G401 (cell line): Measurements from ENCODE around the gene RABGAP1L. TPM values are rescaled to one million over a fixed set of nuclear protein-coding genes. Genes with fewer than 3 reads are reported as not detected.
A peak's percentile ranks its signal among the peaks of the same experiment; 100 is the strongest.

ENCODE experiments used
- DNase-seq: peaks from one replicate; pipeline ENCODE4 v3.0.0-alpha.2; 2015; ENCODE audit warnings: low spot score
- in situ Hi-C: cut with HindIII; loops from 2 replicates; pipeline ENCODE4 v1.10.0; 2016; ENCODE audit warnings: low sequenced_read_pairs, mixed read lengths
- total RNA-seq: library from RNA; depleted of rRNA; stranded (reverse); fragments of >200 nt; shearing (Covaris generic); gene quantifications from 2 replicates; pipeline ENCODE4 v1.2.3, GENCODE V29; 2014

The RABGAP1L gene
- total RNA-seq, 1 experiment from 2014 or later = 23.3 TPM

DNA sequence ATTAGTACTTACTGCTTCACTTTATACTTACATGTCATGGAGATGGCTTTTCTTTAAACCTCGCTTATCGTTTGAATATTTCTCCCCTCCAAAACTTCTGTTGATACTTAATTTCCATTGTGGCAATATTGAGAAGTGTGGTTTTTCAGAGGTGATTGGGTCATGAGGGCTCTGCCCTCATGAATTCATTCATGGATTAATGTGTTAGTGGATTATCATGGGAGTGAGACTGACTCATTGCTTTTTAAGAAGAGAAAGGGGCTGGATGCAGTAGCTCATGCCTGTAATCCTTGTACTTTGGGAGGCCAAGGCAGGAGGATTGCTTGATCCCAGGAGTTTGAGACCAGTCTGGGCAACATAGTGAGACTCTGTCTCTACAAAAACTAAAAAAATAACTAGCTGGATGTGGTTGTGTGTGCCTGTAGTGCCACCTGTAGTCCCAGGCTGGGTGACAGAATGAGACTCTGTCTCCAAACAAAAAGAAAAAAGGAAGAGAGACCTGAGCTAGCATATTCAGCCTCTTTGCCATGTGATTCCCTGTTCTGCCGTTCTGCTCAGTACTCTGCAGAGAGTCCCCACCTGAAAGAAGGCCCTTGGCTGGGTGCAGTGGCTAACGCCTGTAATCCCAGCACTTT, 30.2 kb downstream of the RABGAP1L start:
- DNase-seq = no peak
- in situ Hi-C loops = no loop called here

DNA sequence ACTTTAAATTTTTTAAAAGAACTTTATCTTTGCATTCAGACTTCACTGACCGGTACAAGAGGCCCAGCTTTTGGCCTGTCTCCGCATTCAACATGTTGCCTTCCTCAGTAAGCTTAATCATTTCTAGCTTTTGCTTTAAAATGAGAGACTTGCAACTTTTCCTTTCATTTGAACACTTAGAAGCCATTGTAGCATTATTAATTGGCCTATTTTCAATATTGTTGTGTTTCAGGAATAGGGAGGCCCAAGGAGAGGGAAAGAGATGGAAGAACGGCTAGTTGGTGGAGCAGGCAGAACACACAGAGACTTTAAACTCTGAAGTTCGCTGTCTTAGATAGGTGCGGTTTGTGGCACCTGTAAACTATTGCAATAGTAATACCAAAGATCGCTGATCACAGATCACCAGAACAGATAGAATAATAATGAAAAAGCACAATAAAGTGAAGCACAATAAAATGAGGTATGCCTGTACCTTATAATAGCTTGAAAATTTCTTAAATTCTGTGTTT, 31.4 kb downstream of the RABGAP1L start:
- DNase-seq = no peak
- in situ Hi-C loops = no loop called here

DNA sequence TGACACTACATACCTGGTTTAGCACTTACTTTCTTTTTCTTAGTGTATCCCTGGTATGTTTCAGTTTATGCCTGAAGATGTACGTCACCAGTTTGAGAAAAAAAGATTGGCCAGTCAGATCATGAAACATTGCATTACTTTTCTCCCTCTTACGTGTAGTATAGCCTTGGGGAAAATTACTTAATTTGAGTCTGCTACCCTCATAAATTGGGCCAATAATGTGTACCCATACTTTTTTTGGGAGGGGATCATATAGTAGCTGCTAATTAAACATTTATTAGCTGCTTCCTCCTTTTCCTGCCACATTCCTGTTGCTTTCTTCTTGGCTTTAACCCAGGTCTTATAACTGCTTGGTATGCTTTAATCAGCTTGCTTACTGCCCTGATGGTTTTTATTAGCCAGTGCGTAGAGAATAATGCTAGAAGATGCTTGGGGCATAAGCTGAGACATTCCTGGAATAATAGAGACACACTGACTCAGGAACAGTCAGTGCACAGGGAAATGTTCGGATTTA, 32.1 kb downstream of the RABGAP1L start:
- in situ Hi-C loops = no loop called here
- no peak for DNase-seq

DNA sequence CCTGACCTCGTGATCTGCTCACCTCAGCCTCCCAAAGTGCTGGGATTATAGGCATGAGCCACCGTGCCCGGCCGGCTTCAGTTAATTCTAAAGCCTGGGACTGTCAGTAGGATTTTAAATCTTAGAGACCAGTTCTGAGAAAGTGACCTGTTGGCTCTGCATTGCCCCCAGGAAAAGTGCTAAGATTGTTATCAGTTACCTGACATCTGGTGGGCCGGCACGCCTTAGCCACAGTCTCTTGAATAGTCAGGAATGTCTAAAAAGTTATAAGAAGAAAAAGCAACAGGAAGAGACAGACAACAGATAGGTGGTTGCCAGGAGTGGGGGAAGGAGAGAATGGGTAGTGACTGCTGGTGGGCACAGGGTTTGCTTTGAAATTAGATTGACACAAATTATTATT, 35.1 kb downstream of the RABGAP1L start:
- in situ Hi-C loops = no loop called here
- no peak for DNase-seq

DNA sequence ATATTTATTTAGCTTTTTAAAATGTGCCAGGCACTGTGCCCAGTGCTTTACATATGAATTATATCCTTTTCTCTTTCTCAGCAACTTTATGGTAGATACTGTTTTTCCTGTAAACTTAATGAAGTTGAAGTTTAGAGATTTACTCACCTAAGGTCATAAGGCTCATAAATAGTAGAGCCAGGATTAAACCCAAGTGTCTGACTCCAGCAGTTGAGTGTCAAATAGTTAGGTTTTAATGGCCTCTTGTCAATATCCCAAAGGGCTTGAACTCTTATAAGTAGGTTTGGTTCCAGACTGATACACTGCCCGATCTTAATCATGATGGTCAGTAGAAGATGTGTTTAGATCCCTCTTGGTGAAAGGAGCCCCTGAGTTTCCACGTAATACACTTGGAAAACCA, 37.8 kb downstream of the RABGAP1L start:
- no peak for DNase-seq
- in situ Hi-C loops = no loop called here

DNA sequence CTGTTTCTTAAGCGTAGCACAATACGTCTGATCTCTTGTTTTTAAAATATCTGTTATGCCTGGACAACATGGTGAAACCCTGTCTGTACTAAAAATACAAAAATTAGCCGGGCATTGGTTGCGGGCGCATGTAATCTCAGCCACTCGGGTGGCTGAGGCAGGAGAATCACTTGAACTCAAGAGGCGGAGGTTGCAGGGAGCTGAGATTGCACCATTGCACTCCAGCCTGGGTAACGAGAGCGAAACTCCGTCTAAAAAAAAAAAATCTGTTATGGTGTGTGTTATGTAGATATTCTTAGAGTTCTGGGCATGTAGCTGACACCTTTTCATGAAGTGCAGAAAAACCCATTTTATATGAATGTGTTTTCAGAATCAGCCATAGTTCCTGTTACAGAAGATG, 38.2 kb downstream of the RABGAP1L start:
- no peak for DNase-seq
- in situ Hi-C loops = no loop called here

DNA sequence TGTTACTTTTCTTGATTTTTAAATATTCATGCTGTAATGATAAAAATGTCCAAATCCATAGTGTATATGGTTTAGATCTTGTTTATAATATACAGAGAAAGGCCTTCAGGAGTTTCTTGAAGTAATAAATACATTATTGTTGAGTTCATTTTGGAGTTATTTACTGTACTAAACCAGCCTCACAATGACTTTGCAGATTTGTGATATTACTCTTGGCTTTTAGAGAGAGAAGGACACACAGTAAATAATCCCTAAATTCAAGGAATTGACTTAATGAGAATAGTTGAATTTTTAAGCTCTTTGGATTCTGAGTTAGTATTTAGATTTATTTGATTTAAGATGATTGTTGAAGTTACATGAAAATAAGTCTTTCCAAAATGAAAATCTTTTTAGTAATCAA, 38.9 kb downstream of the RABGAP1L start:
- DNase-seq = no peak
- in situ Hi-C loops = no loop called here

DNA sequence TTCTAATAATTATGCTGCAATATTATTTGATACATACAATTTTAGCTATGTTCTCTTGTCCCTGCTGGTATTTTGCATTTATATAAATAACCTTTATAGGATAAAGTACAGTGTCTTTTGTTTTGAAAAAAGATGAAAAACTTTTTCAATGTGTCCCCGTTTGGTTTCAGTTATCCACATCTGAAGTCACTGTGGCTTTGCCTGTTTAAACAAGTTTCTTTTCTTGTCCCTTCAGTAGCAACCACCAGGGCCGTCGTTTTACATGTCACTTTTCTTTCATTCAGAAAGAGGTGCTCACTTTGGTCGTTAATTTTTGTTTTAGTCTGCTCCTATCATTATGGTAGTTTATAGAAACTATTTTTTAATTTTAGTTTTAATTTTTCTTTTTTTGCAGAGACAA, 41.4 kb downstream of the RABGAP1L start:
- in situ Hi-C loops = no loop called here
- no peak for DNase-seq

DNA sequence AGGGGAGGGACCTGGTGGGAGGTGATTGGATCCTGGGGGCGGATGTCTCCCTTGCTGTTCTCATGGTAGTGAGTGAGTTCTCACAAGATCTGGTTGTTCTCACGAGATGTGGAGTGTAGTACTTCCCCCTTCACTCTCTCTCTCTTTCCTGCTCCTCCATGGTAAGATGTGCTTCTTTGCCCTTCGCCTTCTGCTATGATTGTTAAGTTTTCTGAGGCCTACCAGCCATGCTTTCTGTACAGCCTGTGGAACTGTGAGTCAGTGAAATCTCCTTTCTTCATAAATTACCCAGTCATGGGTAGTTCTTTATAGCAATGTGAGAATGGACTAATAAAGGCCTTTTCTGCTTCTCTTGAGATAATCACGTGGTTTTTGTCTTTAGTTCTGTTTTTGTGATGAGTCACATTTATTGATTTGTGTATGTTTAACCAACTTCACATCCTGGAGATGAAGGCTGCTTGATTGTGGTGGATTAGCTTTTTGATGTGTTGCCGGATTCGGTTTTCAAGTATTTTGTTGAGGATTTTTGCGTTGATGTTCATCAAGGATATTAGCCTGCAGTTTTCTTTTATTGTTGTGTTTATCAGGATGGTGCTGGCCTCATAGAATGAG, 45.5 kb downstream of the RABGAP1L start:
- DNase-seq = no peak
- in situ Hi-C loops = no loop called here

DNA sequence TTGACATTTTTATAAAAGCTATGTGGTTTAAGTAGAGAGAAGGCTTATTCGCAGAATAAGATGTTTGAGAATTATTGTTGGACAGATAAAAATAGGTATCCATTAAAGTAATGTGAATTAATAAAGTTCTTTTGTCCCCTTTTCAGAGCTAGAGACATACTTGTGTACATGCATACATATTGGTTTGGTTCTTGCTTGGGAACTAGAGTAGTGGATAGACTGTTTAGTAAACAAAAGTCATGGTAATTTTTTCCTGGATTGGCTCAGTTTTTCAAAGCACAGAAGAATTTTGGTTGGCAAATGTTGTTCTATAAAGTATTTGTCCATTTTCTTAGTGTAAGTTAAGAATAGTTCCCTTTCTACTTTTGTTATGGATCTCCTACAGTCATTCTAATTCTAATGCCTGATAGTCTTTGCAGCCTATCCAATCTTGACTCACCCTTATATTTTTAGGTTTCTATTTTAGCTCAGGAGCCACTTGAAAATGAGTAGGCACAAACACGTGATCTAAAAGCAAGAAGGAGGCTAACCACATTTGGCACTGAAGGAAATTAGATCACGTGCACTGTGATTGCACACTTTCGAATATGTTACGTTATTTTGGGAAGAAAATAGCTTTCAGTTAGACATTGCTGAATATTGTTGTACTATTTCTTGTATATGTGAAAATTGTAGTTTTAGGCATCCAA, 47.0 kb downstream of the RABGAP1L start:
- DNase-seq = no peak
- in situ Hi-C loops = no loop called here

DNA sequence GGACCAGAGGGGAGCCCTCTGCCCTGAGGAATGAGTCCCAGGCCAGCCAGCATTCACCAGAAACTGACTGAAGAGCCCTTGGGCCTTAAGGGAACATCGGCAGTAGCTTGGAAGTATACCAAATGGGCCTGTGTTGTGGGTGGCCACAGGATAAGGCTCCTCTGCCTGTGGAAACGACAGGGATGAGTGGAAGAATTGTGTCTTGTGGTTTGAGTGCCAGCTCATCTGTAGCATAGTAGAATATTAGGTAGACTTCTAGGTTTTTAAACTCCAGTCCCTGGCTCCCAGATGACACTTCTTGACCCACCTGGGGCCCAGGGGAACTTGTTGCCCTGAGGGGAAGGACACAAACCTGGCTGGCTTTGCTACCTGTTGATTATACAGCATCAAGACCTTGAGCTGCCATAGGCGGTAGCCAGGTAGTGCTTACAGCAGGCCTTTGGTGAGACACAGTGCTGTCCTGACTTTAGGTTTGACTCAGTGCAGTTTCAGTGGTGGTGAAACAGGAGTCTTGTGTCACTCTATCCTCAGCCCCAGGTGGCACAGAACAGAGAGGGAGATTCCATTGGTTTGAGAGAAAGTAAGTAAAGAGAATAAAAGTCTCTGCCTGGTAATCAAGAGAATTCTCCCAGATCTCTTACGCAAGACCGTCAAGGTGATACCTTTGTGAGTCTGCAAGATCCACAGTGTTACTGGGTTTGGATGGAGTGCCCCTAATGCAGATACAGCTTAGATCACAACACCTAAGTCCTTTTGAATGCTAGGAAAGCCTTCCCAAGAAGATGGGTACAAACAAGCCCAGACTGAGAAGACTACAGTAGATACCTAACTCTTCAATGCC, 50.2 kb downstream of the RABGAP1L start:
- no peak for DNase-seq
- in situ Hi-C loops = no loop called here

DNA sequence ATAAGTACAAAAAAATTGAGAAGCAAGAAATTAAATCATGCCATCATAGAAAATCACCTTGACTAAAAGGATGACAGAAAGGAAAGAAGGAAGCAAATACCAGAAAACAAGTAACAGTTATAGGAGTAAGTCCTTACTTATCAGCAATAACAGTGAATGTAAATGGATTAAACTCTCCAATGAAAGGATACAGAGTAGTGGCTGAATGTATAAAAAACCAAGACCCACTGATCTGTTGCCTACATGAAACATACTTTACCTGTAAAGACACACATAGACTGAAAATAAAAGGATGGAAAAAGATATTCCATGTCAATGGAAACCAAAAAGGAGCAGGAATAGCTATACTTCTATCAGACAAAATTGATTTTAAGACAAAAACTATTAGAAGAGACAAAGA, 52.2 kb downstream of the RABGAP1L start:
- in situ Hi-C loops = no loop called here
- no peak for DNase-seq

DNA sequence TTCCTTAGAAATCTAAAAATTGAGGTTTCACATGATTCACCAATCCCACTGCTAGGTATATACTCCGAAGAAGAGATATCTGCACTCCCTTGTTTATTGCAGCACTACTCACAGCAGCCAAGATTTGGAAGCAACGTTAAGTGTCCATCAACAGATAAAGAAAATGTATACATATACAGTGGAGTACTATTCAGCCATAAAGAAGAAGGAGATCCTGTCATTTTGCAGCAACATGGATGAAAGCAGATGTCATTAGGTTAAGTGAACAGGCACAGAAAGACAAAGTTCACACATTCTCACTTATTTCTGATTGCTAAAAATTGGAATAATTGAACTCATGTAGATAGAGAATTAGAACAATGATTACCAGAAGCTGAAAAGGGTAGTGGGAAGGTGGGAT, 56.4 kb downstream of the RABGAP1L start:
- in situ Hi-C loops = no loop called here
- no peak for DNase-seq

DNA sequence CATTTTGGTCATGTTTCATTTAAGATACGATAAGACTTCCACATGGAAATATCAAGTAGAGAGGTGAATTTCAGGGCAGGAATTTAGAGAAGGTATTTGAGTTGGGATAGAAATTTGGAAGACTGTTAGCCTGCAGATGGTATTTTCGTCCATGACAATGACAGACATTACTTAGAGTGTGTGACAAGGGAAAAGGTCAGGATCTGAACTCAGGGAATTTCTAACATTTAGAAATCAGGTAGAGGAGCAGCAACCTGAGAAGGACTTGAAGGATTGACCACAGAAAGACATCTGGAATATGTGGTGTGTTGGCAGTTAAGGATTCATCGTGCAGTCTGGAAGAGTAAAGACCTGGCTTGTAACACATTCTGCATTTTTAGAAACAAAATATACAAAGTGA, 57.9 kb downstream of the RABGAP1L start:
- DNase-seq = peak; percentile 41
- in situ Hi-C loops = no loop called here

DNA sequence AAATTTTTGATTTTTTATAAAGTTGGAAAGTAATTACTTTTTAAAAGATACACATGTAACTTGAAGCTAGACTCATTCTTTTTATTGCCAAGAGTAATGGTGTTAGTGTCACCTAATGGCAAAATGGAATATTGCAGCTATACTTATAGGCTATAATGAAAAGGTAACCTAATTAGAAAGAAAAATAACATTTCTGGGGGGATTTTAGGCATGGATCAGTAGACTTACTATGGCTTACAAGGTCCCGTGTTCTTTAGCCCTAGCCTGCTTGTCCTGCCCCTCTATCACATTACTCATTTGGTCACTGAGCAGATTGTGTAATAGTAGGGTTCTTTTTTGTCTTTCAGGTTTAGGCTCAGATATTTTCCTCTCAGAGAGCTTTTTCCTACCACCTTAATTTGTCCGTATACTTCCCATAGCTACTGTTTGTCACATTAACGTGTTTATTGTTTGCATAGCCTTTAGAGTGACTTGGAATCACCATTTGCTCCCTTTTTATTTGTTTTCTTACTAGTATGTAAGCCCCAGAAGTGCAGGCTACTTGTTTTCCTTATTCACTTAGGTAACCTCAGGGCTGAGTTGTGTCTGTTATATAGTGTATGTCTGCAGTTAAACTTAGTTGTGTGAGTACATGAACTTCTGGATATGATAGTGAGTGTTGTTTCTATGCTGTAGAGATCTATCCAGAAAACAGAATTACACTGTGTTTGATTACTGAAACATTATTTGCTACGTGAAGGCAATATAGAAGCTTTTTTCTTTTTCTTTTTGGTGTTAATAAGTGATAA, 58.7 kb downstream of the RABGAP1L start:
- in situ Hi-C loops = no loop called here
- DNase-seq = peak; percentile 75

DNA sequence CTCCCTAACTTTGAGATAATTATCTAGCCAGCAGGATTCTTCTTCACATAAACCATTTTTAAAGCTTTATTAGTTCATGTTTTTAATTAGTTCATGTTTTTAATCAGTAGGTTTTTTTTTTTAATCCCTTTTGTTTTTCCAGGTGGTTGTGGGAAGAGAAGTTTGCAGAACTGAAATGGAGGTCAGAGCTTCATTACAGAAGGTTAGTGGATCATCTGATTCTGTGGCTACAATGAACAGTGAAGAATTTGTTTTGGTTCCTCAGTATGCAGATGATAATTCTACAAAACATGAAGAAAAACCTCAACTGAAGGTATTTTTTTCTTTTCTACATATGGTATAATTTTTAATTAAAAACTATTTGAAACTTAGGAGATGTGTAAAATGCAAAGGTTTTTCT, 59.7 kb downstream of the RABGAP1L start:
- no peak for DNase-seq
- in situ Hi-C loops = no loop called here

DNA sequence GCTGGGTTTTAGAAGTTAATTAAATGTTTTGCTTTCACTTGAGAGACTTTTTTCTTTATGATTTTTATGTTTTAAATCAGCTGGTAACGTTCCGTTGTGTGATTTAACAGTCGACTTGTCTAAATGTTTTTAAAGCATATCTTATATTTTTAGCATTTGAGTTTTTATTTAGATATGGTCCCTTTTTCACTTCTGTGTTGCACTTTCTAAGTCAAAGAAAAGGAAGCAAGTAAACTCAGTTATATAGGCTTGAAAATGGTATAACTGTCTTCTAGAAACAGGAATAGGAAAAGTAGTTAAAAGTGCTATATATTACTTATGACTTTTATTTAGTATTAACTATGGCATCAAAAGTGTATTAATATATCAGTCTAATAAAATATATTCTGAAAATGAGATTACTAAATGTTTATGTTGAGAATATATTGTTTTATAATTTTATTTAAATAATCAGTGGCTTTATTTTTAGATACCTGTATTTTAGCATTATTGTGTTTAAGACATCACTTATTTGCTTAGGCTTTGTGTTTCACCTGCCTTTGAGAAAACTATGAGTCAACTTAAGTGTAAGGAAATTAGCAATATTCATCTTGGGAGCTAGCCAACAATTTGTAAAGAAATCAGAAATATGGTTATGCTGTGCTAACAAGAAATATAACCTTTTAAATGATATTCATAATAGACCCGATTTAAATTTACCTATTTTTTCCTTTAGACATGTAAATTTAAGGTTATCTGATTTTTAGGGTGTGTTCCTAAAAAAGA, 60.5 kb downstream of the RABGAP1L start:
- no peak for DNase-seq
- in situ Hi-C loops = no loop called here

DNA sequence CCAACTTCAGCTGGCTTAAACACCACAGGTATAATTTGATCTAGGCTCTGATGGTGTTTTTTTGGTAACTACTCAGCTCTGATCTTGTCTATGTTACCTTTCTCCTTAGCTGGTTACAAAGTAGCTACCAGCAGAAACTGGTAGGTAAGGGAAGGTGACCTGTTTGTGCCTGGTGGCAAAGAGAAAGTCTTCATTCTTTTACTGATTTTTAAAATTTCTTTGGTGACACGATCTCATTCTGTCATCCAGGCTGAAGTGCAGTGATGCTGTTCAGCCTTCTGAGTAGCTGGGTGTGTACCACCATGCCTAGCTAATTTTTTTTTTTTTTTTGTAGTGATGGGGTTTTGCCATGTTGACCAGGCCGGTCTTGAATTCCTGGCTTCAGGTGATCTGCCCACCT, 62.4 kb downstream of the RABGAP1L start:
- DNase-seq = no peak
- in situ Hi-C loops = no loop called here
